ENCODE data around the gene DDI2.

DDI2 gene

DNA sequence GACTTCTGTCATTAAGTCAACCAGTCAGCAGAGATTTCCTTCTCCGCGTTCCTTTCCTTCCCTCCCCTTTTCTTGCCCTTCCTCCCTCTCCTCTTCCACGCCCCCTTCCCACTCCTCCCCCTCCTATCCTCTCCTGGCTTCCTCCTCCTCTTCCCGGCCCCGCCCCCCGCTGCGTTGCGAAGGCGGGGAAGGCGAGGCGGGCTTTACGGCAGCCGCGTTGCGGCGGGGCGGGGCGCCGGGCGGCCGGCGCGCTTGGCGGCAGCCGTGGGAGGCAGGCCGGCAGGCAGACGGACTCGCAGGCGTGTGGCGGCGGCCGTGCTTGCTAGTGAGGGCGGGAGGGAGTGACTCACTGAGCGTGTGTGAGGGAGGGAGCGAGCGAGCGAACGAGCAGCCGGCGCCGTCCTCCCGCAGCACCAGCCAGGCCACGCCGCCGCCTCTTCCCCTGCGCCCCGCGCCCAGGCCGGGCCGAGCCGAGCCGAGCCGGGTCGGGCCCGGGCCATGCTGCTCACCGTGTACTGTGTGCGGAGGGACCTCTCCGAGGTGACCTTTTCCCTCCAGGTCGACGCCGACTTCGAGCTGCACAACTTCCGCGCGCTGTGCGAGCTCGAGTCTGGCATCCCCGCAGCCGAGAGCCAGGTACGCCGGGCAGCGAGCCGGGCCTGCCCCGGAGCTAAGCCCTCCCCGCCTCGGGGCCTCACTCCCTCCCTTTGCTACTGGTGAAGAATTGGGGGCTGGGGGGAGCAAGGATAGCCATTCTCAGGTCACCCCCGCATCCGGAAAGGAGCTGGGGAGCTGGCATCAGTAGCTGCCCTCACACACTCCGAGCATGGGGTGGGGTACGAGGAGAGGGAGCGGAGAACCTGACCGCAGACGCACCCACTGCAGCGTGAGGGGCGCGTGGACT is at the start of gene DDI2:
DDI2 (plus strand) TSS at position 286 of the 904 bp plus-strand sequence; CDS start at position 499, 213 bp downstream.
- H3K27ac ChIP-seq, result peak within 1 kb of the TSS; percentile 81
- no peaks in the 10 kb centered on the region for H3K36me3 ChIP-seq (replicated peaks)
- TF ChIP-seq, protein P1, sequence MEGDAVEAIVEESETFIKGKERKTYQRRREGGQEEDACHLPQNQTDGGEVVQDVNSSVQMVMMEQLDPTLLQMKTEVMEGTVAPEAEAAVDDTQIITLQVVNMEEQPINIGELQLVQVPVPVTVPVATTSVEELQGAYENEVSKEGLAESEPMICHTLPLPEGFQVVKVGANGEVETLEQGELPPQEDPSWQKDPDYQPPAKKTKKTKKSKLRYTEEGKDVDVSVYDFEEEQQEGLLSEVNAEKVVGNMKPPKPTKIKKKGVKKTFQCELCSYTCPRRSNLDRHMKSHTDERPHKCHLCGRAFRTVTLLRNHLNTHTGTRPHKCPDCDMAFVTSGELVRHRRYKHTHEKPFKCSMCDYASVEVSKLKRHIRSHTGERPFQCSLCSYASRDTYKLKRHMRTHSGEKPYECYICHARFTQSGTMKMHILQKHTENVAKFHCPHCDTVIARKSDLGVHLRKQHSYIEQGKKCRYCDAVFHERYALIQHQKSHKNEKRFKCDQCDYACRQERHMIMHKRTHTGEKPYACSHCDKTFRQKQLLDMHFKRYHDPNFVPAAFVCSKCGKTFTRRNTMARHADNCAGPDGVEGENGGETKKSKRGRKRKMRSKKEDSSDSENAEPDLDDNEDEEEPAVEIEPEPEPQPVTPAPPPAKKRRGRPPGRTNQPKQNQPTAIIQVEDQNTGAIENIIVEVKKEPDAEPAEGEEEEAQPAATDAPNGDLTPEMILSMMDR (IDR thresholded peaks at IDR 0.05; ENCODE audit: low read depth, low read length, missing control alignments), result no peak
- in situ Hi-C loops (cut with HindIII; ENCODE audit: low pct_ligation_motif_present, low sequenced_read_pairs), result no loop called here
- H3K4me3 ChIP-seq (ENCODE audit: low read depth, low read length), result peak within 1 kb of the TSS; percentile 98
- DNase-seq, result peak; percentile 97
- H3K27me3 ChIP-seq (replicated peaks), result no peaks in the 10 kb centered on the region

DNA sequence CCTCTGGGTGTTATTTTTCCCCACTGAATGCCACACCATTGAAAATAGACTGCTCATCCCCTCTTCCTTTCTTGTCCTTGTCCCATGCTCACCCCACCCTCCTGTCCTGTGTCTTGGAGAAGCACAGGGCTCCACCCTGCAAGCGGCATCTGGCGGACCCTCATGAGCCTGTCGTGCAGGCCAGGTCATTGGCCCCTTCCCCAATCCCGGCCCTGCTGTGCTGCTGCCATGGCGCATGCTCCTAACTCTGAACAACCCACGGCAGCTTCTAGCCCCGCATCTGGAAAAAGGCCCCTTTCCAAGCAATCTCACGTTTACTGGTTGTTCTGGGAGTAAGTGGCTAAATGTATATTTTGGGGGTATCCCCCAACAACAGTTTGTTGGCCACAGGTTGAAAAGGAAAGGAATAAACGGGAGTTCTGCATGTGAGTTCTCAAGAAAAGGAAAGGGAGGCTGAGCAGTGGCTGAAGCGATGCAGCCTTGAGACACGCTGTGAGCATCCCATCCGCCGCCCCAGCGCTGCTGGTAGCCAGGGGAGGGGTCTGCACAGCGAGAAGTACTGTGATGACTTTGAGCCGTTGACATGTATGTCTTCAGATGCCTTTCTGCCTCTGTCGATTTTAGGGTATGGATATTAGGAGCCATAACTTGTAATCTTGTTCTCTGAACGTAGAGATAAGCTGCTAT is 48.7 kb upstream of the DDI2 start:
- in situ Hi-C loops (cut with HindIII; ENCODE audit: low pct_ligation_motif_present, low sequenced_read_pairs), result no loop called here
- H3K4me3 ChIP-seq (ENCODE audit: low read depth, low read length), result no peak overlapping the region
- DNase-seq, result no peak
- TF ChIP-seq, protein P1 (IDR thresholded peaks at IDR 0.05; ENCODE audit: low read depth, low read length, missing control alignments), result no peak
- H3K27me3 ChIP-seq (replicated peaks), result no peaks in the 10 kb centered on the region
- peaks cover 51% of the 10 kb centered on the region for H3K36me3 ChIP-seq (replicated peaks)
- no peak overlapping the region for H3K27ac ChIP-seq

DNA sequence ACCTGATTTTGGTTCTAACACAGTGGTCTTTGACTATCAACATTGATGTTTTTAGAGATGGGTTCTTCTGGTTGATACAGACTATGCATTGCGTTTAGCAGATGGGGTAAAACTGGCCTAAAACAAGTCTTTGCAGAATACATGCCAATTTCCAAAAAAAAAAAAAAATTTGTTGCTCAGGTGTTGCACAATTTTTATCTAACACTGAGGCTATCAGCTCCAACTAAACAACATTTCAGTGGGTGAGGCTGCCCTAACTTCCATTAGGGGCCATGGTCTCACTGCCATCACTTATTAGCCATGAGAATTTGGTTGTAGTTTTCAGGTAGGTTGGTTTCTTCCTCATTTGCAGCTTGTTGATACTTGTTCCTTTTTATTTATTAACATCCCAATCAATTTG is 46.4 kb upstream of the DDI2 start:
- Histone ChIP-seq H3K27ac (no peak overlapping the region), H3K27me3 (replicated peaks) (no peaks in the 10 kb centered on the region), H3K36me3 (replicated peaks) (peaks cover 31% of the 10 kb centered on the region), H3K4me3 (ENCODE audit: low read depth, low read length) (no peak overlapping the region)
- TF ChIP-seq, protein P1 (IDR thresholded peaks at IDR 0.05; ENCODE audit: low read depth, low read length, missing control alignments), result no peak
- in situ Hi-C loops (cut with HindIII; ENCODE audit: low pct_ligation_motif_present, low sequenced_read_pairs), result no loop called here
- no peak for DNase-seq

DNA sequence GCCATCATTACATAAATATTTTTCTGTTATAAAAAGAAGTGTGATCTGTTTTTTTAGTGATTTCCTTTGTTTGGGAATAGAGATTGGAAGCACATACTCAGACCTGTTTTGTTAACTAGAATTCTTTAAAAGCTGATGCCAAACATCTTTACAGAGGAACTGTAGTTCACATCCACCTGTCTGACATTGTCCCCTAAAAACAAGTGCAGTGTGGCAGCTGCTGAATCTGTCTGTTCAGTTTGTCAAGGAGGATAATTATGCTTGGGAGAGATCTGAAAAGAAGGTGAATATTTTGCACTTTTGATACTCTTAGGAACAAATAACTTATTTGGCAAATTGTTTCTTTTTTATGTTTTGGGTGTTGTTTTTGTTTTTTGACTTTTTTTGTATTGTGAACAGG is 46.0 kb upstream of the DDI2 start:
- no peak overlapping the region for H3K27ac ChIP-seq
- H3K36me3 ChIP-seq (replicated peaks), result peaks cover 27% of the 10 kb centered on the region
- no peak overlapping the region for H3K4me3 ChIP-seq (ENCODE audit: low read depth, low read length)
- no peaks in the 10 kb centered on the region for H3K27me3 ChIP-seq (replicated peaks)
- in situ Hi-C loops (cut with HindIII; ENCODE audit: low pct_ligation_motif_present, low sequenced_read_pairs), result no loop called here
- TF ChIP-seq, protein P1 (IDR thresholded peaks at IDR 0.05; ENCODE audit: low read depth, low read length, missing control alignments), result no peak
- no peak for DNase-seq

DNA sequence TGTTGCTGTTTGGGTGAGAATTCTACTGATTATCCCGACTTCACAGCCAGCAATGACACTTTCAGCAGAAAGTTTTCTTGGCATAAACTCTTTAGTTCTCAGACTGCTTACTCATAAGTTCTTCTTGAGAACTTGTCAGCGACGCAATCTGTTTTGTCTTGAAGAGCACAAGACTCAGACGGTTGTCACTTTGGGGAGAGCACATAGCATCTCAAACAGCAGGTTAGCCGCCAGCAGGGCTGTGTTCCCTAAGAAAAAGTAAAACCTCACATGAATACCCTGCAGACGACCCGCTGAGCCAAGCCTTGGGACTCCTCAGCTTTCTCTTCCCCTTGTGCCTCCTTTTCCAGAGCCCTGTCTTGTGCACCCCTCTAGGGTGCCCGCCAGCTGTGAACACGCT is 43.8 kb upstream of the DDI2 start:
- no peak overlapping the region for H3K27ac ChIP-seq
- H3K36me3 ChIP-seq (replicated peaks), result peaks cover 8% of the 10 kb centered on the region
- TF ChIP-seq, protein P1 (IDR thresholded peaks at IDR 0.05; ENCODE audit: low read depth, low read length, missing control alignments), result no peak
- H3K27me3 ChIP-seq (replicated peaks), result no peaks in the 10 kb centered on the region
- in situ Hi-C loops (cut with HindIII; ENCODE audit: low pct_ligation_motif_present, low sequenced_read_pairs), result no loop called here
- peak; percentile 22 for DNase-seq
- H3K4me3 ChIP-seq (ENCODE audit: low read depth, low read length), result no peak overlapping the region

Measured in brain microvascular endothelial cell (primary cell).